ENCODE data around the gene ADD1. TPM values are rescaled to one million over a fixed set of nuclear protein-coding genes. Genes with fewer than 3 reads are reported as not detected.

The ADD1 gene
- total RNA-seq, 1 experiment from 2014 or later = 163 TPM

DNA sequence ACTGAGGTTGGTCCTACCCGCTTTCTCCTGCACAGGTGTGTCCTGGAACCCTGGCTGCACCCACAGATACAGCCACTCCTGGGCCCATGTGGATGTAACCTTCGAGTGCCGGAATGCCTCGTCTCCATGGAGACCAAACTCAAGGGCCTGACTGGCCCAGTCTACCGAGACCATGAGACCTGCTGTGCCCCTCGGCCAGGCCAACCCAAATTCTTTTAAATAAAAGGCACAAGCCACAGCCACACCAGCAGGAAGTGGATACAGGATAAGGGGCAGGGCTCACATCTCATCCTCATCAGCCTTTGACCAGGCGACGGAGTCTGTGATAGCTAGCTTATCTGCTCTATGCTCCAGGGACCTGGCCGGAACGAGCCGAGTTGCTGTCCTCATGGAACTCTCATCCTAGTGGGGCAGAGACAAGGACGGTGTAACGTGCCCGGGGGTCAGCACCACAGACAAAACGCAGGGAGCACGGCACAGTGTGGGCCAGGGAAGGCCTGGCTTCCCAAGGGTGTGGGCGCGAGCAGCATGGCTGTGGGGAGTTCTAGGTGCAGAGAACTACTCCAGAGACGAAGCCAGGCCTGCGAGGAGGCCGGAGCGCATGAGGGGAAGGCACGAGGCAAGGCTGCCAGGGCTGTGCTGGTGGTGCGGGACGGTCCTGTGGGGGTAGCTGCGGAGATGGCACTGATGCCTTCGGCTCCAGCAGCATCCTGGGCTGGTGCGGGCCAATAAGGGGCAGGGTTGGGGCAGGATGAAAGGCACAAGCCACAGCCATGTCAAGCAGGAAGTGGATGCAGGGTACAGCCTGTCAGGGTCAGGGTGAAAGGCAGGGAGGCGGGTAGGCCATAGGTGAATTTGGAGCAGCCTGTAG is 96.9 kb downstream of the ADD1 start:
- H3K36me3 Mint-ChIP-seq (ENCODE audit: insufficient read depth in 1 of 3, low read depth in 3 of 3) = peaks cover 57 to 92% (median 89%) of the 10 kb centered on the region in 3 experiments; a peak in 6 of 7 replicates

More for the DNA sequence above, 96.9 kb downstream of the ADD1 start:
- no peak overlapping the region for H2BK5ac ChIP-seq (ENCODE audit: insufficient read length, low read length)
- peaks cover 23% of the 10 kb centered on the region in 2 experiments for H3K4me1 Mint-ChIP-seq
- H3K4ac ChIP-seq (ENCODE audit: low read depth, low read length) = no peak overlapping the region
- H3K4me1 ChIP-seq (ENCODE audit: insufficient read depth, low read length) = no peaks in the 10 kb centered on the region
- no peak overlapping the region for H2AFZ ChIP-seq (ENCODE audit: low read length)
- no peak overlapping the region for H3K56ac ChIP-seq (ENCODE audit: insufficient read length, low read depth, low read length)
- no peak overlapping the region for H4K91ac ChIP-seq (ENCODE audit: insufficient read length, low read depth, low read length)
- no peaks in the 10 kb centered on the region; the same call in 1 of the 2 replicates for H3K79me2 ChIP-seq (ENCODE audit: insufficient read depth, low read length)
- H2BK12ac ChIP-seq (ENCODE audit: insufficient read length, low read depth, low read length) = no peak overlapping the region
- TF ChIP-seq, protein P1, sequence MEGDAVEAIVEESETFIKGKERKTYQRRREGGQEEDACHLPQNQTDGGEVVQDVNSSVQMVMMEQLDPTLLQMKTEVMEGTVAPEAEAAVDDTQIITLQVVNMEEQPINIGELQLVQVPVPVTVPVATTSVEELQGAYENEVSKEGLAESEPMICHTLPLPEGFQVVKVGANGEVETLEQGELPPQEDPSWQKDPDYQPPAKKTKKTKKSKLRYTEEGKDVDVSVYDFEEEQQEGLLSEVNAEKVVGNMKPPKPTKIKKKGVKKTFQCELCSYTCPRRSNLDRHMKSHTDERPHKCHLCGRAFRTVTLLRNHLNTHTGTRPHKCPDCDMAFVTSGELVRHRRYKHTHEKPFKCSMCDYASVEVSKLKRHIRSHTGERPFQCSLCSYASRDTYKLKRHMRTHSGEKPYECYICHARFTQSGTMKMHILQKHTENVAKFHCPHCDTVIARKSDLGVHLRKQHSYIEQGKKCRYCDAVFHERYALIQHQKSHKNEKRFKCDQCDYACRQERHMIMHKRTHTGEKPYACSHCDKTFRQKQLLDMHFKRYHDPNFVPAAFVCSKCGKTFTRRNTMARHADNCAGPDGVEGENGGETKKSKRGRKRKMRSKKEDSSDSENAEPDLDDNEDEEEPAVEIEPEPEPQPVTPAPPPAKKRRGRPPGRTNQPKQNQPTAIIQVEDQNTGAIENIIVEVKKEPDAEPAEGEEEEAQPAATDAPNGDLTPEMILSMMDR (conservative IDR thresholded peaks at IDR 0.05) = no peak
- no peaks in the 10 kb centered on the region for H3K27me3 Mint-ChIP-seq (ENCODE audit: low read depth)
- no peak overlapping the region for H3K27ac ChIP-seq (ENCODE audit: insufficient read length, low read depth, low read length)
- no peak overlapping the region for H2BK20ac ChIP-seq (ENCODE audit: low read depth, low read length, poor library complexity, severe bottlenecking)
- no peak overlapping the region for H3K4me3 Mint-ChIP-seq
- H3K9me3 Mint-ChIP-seq = no peaks in the 10 kb centered on the region
- H3K14ac ChIP-seq (ENCODE audit: insufficient read depth, low read length) = no peak overlapping the region
- no peak overlapping the region for H2AK5ac ChIP-seq (ENCODE audit: insufficient read length, low read length)
- H4K20me1 ChIP-seq (ENCODE audit: control insufficient read depth, insufficient read depth, insufficient read length) = no peaks in the 10 kb centered on the region
- no peak overlapping the region for H2BK120ac ChIP-seq (ENCODE audit: low read depth, low read length, poor library complexity, severe bottlenecking)
- no peak overlapping the region for H3K4me2 ChIP-seq (ENCODE audit: insufficient read depth, insufficient read length, low read length)
- no peak overlapping the region for H2BK15ac ChIP-seq (ENCODE audit: low read depth, low read length)
- no peak overlapping the region for H3K9ac ChIP-seq (ENCODE audit: extremely low read depth, insufficient read length, low read length)
- no peak overlapping the region for H3K23ac ChIP-seq (ENCODE audit: insufficient read length, low read depth, low read length)
- H3T11ph ChIP-seq (ENCODE audit: low read length) = no peak overlapping the region
- no peak overlapping the region for H3K18ac ChIP-seq (ENCODE audit: insufficient read length, low read depth, low read length)
- peak overlapping the region in 2 of 3 experiments; percentile 18 to 75; a peak in 4 of 7 replicates for H3K27ac Mint-ChIP-seq
- no peak overlapping the region for H4K8ac ChIP-seq (replicated peaks; ENCODE audit: insufficient read length, low read depth, low read length)
- no peaks in the 10 kb centered on the region for H3K79me1 ChIP-seq (ENCODE audit: insufficient read depth, low read depth, low read length, poor library complexity, severe bottlenecking)
- DNase-seq = no peak
- no peaks in the 10 kb centered on the region for H3K27me3 ChIP-seq (ENCODE audit: insufficient read depth, low read length)
- no peaks in the 10 kb centered on the region for H3K9me3 ChIP-seq (ENCODE audit: control insufficient read depth, low read depth, low read length)
- no CpG with 5 or more reads among the region's 29 CpGs for WGBS (ENCODE audit: extremely low coverage, insufficient read length, low lambda C conversion rate)
- peaks cover under 1% of the 10 kb centered on the region for H3K23me2 ChIP-seq (ENCODE audit: insufficient read length, low read depth, low read length, poor library complexity, severe bottlenecking)
- no peak overlapping the region for H4K5ac ChIP-seq (ENCODE audit: insufficient read length, low read depth, low read length)
